WTC11 (cell line): ENCODE results near the gene INHA.

Source experiments
- CTCF ChIP-seq: fragments of 200-600 bp; IDR thresholded peaks from 2 replicates; pipeline ENCODE4 v1.8.0; 2022; ENCODE audit warnings: antibody characterized with exemption
- JUN ChIP-seq: sonication (generic); formaldehyde crosslinking; IDR thresholded peaks from 2 replicates; pipeline ENCODE4 v1.8.0; 2023; ENCODE audit warnings: mild to moderate bottlenecking, missing genetic modification reagents
- MYBL2 ChIP-seq: sonication (generic); formaldehyde crosslinking; IDR thresholded peaks from 2 replicates; pipeline ENCODE4 v1.8.1; 2023; ENCODE audit warnings: mild to moderate bottlenecking, moderate library complexity, missing genetic modification reagents

- TF ChIP-seq MYBL2 (CRISPR knock-in tag) (no peak), JUN (CRISPR knock-in tag) (no peak), CTCF (no peak)
Measured at GRCh38 chr2:219573166-219573565, 1.1 kb downstream of the INHA start.
